Hematopoietic multipotent progenitor cell (in vitro differentiated cells): ENCODE results near the gene BACE1. TPM values are rescaled to one million over a fixed set of nuclear protein-coding genes. Genes with fewer than 3 reads are reported as not detected.

ENCODE experiments used
- DNase-seq, 3 donors: peaks; one replicate each; pipeline ENCODE4 v3.0.0-alpha.2; 2011 to 2015; ENCODE audit warnings: low read depth in 2 of 3, low spot score in 2 of 3
- total RNA-seq: library from RNA; depleted of rRNA; stranded (reverse); fragments of >200 nt; gene quantifications from one replicate; pipeline ENCODE4 v1.2.3, GENCODE V29; 2012

BACE1 gene
- total RNA-seq, 1 donor, result 17.0 TPM

DNA sequence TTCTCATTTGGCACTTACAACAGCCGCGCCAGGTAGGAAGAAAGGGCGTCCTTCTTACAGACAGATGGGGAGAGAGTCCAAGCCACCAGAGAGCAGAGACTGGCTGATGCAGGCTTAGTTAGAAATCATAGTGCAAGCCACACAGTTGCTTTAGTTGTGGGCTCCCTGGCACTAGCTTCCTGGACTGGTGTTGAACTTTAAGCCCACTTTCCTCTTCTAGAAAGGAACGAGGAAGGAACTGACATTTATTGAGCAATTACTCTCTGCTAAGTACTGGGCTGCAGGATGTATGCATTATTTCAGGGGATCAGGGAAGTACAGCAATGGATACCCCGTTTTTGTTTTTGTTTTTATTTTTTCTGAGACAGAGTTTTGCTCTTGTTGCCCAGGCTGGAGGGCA, 3.0 kb downstream of the BACE1 start:
- no peak for DNase-seq

DNA sequence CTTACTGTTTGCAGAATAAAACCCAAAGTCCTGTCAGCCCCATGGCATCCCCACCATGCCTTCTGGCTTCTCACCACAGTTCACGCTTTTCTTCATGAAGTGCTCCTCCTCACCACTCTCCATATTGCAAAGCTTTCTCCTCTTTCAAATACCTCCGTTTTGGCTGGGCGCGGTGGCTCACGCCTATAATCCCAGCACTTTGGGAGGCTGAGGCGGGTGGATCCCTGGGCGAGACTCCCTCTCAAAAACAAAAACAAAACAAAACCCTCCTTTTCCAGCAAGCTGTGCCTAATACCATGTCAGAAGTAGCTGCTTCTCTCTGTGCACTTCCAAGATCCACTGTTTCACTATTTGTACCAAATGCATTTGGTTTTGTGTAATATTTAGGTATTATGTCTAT, 6.7 kb downstream of the BACE1 start:
- no peak for DNase-seq

DNA sequence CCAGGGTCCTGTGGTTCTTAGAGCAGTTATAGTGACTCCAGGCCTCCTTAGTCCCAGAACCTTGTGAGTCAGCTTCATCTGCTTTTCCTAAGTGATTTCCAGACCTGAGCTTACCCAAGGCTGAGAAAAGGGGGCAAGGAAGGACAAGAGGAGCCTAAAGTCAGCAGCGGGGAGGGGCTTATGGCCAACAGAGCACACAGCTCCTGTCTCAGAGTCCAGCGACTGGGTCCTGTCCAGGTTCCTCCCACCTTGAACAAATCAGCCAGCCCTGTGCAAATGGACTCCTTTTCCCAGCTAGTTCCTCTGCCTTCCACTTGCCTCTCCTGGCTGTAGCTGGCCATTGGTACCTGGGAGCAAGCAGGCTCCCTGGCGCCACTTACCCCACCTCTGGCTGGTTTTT, 10.9 kb downstream of the BACE1 start:
- DNase-seq, result no peak

DNA sequence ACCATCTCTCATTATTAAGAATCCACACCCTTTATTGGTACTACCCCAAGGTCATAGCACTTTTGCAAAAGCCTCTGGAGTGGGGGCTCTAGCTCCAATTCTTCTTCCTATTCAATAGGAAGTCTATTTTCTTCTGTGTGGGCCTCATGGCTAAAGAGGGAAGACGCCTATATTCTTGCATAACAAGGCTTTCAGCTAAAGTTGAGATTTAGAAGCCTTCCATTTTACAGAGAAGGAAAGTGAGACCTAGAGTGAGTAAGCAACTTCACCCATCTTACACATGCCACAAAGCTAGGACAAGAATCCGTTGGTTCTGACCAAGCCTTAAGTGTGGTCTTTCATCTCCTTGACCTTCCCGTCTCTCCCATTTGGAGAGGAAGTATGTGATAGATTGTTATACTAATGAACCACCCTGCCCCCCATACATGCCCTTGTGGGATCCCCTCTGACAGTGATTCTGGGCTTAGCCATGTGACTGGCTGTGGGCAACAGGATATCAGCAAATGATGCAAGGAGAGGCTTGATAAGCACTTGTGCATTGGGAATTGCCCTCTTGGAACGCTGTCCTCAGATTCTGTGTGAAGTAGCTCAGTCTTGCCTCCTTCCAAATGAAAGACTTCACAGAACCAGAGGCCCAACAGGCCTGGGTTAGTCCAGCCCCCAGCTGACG, 12.3 kb downstream of the BACE1 start:
- DNase-seq, result no peak

DNA sequence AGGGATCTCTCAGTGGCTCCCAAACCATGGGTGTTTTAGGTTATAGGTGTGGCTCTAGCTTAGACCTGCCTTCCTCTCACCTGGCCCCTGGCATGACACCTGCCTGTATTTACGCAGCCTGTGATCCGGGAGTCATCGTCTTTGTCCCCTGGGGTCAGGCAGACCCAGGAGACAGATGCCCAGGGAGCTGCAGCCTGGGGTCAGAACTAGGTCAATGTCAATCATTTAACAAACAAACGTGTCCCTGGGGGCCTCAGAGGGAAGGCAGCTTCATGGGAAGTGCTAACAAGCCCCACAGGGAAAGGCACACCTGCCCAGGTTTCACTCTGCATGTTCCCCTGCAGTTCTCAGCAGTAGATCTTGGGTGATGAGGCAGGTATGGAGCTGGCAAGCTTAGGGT, 13.0 kb downstream of the BACE1 start:
- no peak for DNase-seq

DNA sequence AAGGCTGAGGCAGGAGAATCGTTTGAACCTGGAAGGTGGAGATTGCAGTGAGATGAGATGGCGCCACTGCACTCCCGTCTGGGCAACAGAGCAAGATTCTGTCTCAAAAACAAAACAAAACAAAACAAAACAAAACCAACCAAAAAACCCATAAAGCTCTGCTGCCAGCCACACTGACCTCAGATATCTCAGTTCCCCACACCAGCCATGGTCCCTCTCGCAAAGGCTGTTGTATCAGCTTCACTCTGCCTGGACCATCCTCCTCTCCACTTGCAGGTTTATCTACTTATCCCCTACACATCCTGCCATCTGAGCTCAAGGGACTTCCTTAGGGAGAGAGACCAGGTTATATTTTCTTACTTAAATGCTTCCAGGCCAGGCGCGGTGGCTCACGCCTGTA, 13.8 kb downstream of the BACE1 start:
- no peak for DNase-seq

DNA sequence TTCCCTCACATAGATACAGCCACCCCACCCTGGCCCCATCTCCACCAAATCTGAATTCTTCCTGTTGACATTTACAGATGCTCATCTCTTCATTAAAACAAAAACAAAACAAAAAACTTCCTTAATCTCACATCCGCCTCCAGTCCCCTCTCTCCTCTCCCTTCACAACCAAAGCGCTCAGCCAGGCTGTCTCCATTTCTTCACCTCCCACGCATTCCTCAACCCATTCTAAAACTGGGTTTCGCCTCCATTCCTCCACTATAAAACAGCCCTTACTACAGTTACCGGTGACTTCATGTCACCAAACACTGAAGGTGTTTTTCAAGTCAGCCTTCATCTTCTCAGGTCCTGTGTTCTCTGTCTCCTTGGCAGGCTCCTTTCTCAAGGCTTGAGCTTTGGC, 15.3 kb downstream of the BACE1 start:
- no peak for DNase-seq

DNA sequence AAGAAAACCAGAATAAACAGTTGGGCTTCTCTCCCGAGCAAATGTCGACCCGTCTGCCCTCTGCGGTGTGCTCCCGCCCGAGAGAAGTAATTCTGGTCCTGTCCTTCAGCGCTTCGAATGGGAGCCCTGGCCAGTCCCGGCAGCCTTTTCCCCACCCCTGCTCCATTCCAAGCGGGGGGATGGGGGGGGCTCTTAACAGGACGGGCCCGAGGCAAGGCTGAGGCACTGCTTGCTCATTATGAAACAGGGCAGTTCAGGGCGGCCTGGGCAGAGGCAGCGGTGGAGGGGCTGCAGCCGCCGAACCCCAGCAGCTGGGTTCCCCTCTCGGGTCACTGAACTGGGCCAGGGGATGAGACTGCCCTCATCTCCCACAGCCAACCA, 15.8 kb downstream of the BACE1 start:
- DNase-seq, result no peak

DNA sequence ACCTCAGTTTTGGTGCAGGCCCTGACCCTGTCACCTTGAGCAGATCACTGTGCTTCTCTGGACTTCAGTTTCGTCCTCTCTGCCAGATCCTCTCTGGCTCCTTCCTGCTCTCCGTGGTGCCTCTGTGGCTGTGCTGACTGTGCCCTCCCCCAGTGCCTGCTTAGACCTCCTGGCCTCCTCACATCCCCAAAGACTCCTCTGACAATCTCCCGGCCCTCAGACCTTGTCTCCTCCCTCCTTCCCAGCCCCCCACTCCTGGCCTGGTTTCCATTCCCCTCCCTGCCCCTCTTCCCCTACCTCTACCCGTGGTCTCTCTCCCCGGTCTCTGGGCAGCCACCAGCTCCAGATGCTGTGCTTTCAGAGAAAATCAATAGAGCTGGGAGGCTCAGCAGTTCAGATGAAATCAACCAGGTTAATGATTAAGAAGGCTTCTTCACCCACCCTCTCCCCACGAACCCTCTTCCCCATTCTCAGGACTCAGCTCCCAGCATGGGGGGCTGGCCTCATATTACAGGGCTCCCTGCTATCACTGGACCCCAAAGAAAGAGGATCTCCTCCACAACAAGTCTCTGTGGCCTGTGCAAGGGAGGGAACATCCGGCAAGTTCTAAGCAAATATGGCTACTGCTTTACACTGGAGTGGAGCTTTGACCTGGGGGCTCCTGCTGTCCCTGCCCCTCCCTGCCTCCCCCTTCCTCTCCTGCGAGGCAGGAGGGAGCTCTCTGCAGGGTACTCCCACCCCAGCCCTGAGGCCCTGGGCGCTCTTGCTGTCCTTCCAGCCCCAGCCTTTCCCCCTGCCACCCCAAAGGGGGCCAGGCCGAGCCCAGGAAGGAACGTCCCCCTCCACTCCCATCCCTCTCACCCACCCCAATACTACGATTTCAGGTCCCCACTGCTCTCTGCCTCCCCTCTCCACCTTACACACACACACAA, 16.4 kb downstream of the BACE1 start:
- DNase-seq, result no peak

DNA sequence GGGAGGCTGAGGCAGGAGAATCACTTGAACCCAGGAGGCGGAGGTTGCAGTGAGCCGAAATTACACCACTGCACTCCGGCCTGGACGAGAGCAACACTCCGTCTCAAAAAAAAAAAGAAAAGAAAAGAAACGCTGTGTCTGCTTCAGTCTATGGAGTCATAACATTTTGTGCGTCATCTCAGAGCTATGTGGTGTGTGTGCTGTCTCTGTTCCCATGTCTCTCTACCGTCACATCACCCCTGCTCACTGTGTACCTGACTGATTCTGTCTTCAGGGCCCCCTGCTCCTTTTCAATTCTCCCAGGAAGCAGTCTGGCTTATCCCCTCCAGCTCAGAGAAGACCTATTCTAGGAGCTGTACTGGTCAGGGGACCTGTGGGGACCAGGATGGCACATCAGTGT, 17.9 kb downstream of the BACE1 start:
- DNase-seq, result no peak

DNA sequence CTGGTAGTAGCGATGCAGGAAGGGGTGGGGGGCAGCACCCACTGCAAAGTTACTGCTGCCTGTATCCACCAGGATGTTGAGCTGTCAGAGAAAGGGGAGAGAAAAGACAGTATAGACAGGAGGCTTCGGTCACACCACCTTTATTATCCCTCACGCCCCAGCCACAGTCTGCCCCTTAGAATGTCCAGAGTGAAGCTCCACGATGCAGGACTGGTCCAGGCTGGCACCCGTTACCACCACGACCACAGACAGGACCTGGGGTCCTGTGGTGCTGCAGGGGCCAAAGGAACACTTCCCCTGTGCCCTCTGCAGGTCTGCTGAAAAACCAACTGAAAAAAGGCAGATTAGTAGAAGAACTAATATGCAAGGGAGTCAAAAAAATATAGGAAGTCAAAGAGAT, 19.2 kb downstream of the BACE1 start:
- DNase-seq, result no peak

DNA sequence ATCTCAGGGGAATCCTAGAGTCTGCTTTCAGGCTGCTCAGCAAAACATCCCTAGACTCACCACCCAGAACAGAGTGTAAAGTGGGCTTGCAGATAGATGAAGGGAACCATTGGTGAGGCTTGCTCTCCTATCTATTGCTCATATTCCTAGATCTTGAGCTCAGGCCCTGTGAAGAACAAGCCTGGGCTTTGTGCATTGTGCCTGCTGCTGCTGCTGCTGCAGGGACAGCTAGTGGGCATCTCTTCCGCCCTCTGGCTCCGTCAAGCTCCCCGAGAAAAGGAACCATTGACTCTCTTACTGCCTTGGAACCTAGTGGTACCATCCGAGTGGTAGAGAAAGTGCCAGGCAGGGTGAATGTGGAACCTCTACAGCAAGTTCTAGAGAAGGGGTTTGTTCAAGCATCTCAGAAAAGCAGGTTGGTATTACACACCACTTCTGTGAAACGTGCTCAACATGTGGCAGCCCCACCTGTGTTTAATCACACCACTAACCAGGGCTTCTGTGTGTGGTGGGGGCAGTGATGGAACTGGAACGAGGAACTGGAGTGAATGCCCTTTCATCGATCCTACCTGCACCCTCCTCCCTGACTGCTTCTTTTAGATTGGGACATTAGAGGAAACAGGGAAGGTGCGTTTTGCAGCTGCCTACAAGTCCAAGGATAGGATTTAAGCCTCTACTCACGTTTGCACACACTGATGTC, 20.5 kb downstream of the BACE1 start:
- no peak for DNase-seq

DNA sequence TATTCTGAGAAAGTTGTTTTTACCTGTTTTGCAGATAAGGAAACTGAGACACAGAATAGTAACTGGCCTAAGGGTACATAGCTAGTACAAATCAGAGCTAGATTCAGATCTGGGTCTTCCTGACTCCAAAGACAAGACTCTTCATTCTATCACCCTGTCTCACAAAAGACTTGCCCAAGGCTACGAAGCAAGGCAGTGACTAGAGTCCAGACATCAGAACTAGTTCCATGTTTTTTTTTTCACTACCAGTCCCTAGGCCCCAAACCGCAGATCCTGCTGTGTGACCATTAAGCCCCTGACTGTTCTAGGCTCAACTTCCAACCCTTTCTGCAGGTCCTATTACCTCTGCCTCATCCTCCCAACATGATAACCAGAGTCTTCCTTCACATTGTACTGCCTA, 23.4 kb downstream of the BACE1 start:
- no peak for DNase-seq

DNA sequence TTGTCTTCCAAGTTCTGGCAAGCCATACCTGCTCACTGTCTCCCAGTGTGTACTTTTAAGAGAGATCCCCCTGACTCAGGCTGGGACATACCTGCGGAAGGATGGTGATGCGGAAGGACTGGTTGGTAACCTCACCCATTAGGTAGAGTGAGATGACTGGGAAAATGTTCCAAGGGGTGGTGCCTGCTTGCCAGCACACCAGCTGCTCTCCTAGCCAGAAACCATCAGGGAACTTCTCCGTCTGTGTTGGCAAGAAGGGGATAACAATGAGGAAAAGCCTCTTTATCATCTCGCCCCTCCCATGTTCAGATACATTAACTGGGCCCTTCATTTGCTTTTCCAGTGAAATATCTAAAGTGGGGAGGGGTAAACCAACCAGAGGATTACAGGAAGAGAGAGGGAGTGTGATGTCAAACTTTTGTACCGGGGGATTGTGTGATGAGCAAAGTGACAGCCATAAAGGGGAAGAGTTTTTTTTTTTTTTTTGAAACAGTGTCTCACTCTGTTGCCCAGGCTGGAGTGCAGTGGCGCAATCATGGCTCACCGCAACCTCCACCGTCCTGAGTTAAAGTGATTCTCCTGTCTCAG, 25.2 kb downstream of the BACE1 start, which contains the start of gene BACE1-AS:
BACE1-AS (plus strand) TSS at position 538 of the 588 bp plus-strand sequence.
- DNase-seq, result no peak

DNA sequence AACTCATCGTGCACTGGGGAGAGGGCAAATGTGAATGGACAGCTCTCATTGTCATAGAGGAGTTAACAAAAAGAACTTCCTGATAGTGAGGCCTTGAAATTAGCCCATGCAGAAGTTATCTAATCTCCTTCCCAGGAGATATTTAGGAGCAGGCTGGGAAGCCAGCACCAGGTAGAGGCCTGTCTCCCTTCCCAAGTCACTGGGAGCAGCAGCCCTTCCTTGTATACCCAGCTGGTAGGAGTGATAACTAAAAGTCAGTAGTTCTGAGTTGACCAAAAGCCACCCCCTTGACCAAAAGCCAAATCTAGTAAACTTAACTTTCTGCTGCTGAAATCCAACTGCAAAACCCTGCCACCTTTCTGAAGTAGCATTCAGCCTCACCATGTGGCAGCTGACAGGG, 26.3 kb downstream of the BACE1 start:
- no peak for DNase-seq

DNA sequence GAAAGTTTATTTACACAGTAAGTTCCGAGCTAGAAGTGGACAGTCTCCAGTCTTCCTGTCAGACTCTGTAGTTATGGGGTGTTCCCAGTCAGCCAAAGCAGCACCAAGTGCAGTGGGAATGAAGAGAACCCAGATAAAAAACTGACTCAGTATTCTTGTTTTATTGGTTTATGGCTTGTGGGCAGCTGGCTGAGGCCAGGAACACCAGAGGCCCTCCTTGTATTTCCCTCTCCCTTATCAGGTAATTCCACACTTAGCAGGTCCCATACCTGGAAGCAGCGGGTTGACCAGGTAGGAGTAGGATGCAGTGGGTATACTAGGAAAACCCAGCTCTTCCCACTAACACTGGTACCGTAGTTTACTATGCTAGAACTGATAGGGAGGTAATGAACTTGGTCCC, 28.4 kb downstream of the BACE1 start:
- DNase-seq, result no peak

DNA sequence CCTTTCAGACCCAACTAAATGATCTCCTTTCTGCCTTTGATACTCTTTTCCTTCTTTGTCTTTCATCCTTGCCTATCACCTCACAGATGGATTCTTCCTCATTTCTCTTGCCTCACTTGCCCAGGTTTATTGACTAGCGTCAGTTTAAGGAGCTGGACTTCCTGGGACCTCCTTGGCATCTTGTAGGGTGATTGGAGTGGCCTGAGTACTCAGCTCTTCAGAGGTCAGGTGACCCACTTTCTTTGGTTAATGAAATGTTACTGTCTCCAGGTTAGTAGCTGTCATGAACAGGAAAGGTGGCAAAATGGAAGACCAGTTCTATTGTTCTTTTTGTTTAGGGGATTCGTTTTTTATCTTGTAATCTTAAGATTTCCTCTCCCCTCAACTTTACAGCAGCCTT, 29.5 kb downstream of the BACE1 start:
- no peak for DNase-seq

DNA sequence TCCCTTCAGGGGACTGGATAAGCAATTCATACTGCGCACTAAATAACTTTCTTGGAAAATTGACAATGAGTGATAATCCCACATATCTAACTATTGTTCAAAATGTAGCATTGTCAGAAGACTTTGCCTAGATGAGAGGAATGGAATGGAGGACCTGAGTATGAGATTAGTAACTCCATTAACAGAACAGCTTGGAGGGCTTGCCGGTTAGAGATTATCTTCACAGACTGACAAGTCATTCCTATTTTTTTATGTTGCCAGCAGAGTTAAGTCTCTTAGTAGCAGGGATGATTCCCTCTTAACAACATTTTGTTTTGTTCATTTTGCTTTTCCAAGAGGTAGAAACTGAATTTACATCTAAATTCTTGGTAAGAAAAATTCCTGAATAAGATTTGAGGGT, 32.0 kb downstream of the BACE1 start:
- no peak for DNase-seq

DNA sequence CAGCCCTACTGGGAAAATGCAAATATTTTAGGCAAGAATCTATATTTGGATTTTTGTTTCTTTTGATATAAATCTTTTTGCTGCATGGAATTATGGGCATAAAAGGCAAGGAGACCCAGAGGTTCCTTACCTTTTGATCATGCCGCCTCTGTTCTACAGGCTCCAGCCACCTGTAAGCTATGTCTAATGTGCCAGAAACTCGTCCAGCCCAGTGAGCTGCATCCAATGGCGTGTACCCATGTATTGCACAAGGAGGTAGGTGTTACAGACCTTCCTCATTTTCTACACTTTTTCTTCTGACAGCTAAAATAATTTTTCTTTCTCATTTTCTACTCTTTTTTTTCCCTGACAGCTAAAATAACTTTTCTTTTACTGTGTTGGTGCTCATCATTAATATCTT, 33.1 kb downstream of the BACE1 start:
- no peak for DNase-seq

DNA sequence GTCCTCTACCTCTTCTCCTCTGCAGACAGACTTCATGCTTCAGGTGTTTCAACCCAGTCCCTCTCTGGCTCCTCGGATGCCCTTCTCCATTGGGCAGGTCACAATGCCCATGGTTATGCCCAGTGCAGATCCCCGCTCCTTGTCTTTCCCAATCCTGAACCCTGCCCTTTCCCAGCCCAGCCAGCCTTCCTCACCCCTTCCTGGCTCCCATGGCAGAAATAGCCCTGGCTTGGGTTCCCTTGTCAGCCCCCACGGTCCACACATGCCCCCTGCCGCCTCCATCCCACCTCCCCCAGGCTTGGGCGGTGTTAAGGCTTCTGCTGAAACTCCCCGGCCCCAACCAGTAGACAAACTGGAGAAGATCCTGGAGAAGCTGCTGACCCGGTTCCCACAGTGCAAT, 34.2 kb downstream of the BACE1 start:
- no peak for DNase-seq

DNA sequence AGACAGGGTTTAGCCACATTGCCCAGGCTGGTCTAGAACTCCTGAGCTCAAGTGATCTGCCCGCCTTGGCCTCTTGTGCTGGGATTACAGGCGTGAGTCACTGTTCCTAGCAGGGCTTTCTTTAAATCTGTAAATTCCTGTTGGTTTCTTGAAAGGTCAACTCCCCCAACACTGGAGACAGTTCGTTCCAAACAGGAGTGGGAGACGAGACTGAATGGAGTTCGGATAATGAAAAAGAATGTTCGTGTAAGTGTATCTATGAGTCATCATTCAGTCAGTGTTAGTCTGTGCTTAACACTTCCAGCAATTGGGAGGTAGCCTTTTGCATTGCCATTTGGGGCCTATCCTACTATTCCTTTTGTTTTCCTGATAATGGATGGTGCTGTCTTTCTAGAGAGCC, 34.9 kb downstream of the BACE1 start:
- no peak for DNase-seq
